AG09319 (cell line): ENCODE results near the gene HS1BP3.
A peak's percentile ranks its signal among the peaks of the same experiment; 100 is the strongest.

Source experiments
- DNase-seq: peaks from one replicate; pipeline ENCODE4 v3.0.0-alpha.2; 2010; ENCODE audit warnings: low read depth; ENCODE audit errors: extremely low read depth
- TF ChIP-seq, protein P1 (sequence below): IDR thresholded peaks from 2 replicates; pipeline ENCODE4 v1.5.1; 2011; ENCODE audit warnings: low read depth, mild to moderate bottlenecking, inconsistent platforms, low read length, moderate library complexity

HS1BP3 gene

GRCh38 chr2:20661421-20662307 lies 10.8 kb upstream of the HS1BP3 start:
- peak; percentile 49 for DNase-seq
- TF ChIP-seq, protein P1, sequence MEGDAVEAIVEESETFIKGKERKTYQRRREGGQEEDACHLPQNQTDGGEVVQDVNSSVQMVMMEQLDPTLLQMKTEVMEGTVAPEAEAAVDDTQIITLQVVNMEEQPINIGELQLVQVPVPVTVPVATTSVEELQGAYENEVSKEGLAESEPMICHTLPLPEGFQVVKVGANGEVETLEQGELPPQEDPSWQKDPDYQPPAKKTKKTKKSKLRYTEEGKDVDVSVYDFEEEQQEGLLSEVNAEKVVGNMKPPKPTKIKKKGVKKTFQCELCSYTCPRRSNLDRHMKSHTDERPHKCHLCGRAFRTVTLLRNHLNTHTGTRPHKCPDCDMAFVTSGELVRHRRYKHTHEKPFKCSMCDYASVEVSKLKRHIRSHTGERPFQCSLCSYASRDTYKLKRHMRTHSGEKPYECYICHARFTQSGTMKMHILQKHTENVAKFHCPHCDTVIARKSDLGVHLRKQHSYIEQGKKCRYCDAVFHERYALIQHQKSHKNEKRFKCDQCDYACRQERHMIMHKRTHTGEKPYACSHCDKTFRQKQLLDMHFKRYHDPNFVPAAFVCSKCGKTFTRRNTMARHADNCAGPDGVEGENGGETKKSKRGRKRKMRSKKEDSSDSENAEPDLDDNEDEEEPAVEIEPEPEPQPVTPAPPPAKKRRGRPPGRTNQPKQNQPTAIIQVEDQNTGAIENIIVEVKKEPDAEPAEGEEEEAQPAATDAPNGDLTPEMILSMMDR, result peak; percentile 98

DNA sequence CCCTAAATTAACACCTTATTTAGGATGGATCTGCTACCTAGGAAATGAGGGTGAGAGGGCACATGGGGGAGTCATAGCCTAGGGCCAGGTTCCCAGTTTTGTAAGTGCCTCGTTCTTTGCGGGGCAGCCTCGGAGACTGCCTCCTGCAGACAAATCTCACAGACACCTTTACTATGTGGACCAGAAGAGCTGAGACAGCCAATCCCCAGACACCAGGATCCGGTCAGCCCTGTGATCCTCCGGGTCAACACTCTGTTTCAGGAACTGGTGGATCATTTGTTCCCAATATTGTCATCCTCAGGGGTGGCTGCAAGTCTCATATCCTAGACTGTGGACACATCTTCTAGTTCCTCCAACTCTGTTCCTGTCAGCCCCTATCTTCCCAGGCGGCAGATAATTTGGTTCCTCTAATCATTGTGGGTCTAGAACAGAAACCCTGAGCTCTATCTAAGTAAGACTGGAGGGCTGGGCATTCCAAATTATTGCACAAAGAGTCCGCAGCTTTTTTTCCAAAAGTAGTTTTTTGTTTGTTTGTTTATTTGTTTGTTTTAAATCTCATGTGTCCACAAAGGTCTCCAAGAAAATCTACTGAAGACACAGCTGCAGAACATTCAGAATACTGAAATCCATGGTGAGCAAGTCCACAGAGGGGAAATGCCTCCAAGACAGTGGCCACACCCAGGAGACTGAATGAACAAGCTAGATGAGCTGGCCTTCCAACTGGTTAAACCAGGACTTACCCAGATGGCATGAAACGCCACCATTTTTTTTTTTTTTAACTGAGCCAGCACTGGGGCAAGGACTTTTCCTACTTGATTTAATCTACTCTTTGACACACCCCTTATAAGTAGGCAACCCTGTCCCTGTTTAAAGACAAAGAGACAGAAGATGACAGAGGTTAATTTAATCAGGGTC lies 9.9 kb upstream of the HS1BP3 start:
- DNase-seq, result no peak

GRCh38 chr2:20657522-20658235 lies 6.8 kb upstream of the HS1BP3 start:
- TF ChIP-seq, protein P1, result no peak
- no peak for DNase-seq

More for the DNA sequence above, 9.9 kb upstream of the HS1BP3 start:
- TF ChIP-seq, protein P1, result no peak; the same call in 1 of the 2 replicates

DNA sequence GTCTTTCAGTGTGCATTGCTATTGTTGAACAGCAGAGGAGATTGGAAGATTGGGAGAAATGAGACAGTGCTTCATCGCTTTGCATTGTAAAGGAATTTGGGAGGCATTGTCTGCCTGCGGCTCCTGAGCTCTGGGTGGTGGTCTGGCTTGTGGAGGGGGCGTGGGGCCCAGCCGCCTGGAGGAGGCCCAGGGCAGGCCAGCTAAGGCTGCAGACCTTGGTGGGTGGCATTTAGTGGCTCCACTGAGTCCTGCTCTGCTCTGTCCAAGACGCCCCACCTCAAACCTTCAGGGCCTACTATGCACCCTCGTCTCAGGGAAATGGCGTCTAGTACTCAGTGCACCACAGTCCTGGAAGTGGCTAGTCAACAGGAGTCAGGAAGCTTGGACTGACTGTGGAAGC lies 5.7 kb upstream of the HS1BP3 start:
- no peak for DNase-seq
- TF ChIP-seq, protein P1, result no peak

DNA sequence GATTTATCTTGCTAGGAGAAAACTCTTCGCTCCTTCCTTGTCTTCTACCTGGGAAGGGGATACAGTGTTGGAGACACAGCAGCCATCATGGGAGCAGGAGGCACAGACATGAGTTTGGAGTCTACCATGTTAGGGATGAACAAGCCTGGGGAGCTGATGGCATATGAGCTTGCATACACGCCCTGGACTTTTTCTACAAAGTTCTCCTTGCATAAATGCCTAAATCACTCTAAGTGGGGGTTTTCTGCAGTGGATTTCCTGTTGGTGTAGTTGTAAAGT lies 3.6 kb upstream of the HS1BP3 start:
- TF ChIP-seq, protein P1, result no peak
- no peak for DNase-seq

- TF ChIP-seq, protein P1, result no peak
- no peak for DNase-seq
Observed at GRCh38 chr2:20653695-20654534, 3.0 kb upstream of the HS1BP3 start.
